ENCODE results near the gene ATG2B. TPM values are rescaled to one million over a fixed set of nuclear protein-coding genes. Genes with fewer than 3 reads are reported as not detected.
"Not testable (repeated sequence)": the region's sequence is repeated elsewhere in the genome, so short reads cannot be mapped to it uniquely, and the experiment has no call there.

ATG2B gene
- polyA plus RNA-seq, 4 donors, result 23.3 to 36.1 (median 30.6) TPM

GRCh38 chr14:96376093-96376492 lies 13.0 kb upstream of the ATG2B start:
- no peak for DNase-seq (ENCODE audit: low read depth in 4 of 4, low spot score in 3 of 4)

GRCh38 chr14:96373538-96373937 lies 10.4 kb upstream of the ATG2B start:
- DNase-seq (ENCODE audit: low read depth in 4 of 4, low spot score in 3 of 4), result no peak

GRCh38 chr14:96370528-96370927 lies 7.4 kb upstream of the ATG2B start:
- DNase-seq (ENCODE audit: low read depth in 4 of 4, low spot score in 3 of 4), result no peak

- no peak for DNase-seq (ENCODE audit: low read depth in 4 of 4, low spot score in 3 of 4)
These were observed 5.4 kb upstream of the ATG2B start for GRCh38 chr14:96368534-96368933.

- no peak for DNase-seq (ENCODE audit: low read depth in 4 of 4, low spot score in 3 of 4)
These were observed 1.8 kb upstream of the ATG2B start for GRCh38 chr14:96364962-96365361.

- peak; percentile 14 to 36 (median 20) for DNase-seq (ENCODE audit: low read depth in 4 of 4, low spot score in 3 of 4)
These were observed 703 bp upstream of the ATG2B start for GRCh38 chr14:96363751-96364336.

GRCh38 chr14:96362071-96362964 lies 823 bp downstream of the ATG2B start:
- DNase-seq (ENCODE audit: low read depth in 4 of 4, low spot score in 3 of 4), result peak; percentile 6 to 22 (median 16)

- DNase-seq (ENCODE audit: low read depth in 4 of 4, low spot score in 3 of 4), result no peak
These were observed 3.2 kb downstream of the ATG2B start for GRCh38 chr14:96359959-96360358.

GRCh38 chr14:96357216-96357615 lies 5.9 kb downstream of the ATG2B start:
- DNase-seq (ENCODE audit: low read depth in 4 of 4, low spot score in 3 of 4), result no peak

- no peak for DNase-seq (ENCODE audit: low read depth in 4 of 4, low spot score in 3 of 4)
These were observed 8.9 kb downstream of the ATG2B start for GRCh38 chr14:96354246-96354645.

GRCh38 chr14:96352708-96353107 lies 10.4 kb downstream of the ATG2B start:
- no peak for DNase-seq (ENCODE audit: low read depth in 4 of 4, low spot score in 3 of 4)

GRCh38 chr14:96351986-96352385 lies 11.2 kb downstream of the ATG2B start:
- no peak for DNase-seq (ENCODE audit: low read depth in 4 of 4, low spot score in 3 of 4)

GRCh38 chr14:96349286-96350075 lies 13.7 kb downstream of the ATG2B start:
- DNase-seq (ENCODE audit: low read depth in 4 of 4, low spot score in 3 of 4), result no peak

- not testable (repeated sequence) for DNase-seq (ENCODE audit: low read depth in 4 of 4, low spot score in 3 of 4)
These were observed 15.2 kb downstream of the ATG2B start for GRCh38 chr14:96347957-96348356.

GRCh38 chr14:96345669-96346068 lies 17.5 kb downstream of the ATG2B start:
- no peak for DNase-seq (ENCODE audit: low read depth in 4 of 4, low spot score in 3 of 4)

GRCh38 chr14:96341323-96341722 lies 21.8 kb downstream of the ATG2B start:
- DNase-seq (ENCODE audit: low read depth in 4 of 4, low spot score in 3 of 4), result no peak

GRCh38 chr14:96338551-96338950 lies 24.6 kb downstream of the ATG2B start:
- DNase-seq (ENCODE audit: low read depth in 4 of 4, low spot score in 3 of 4), result no peak

GRCh38 chr14:96324219-96324618 lies 38.9 kb downstream of the ATG2B start:
- DNase-seq (ENCODE audit: low read depth in 4 of 4, low spot score in 3 of 4), result no peak

- DNase-seq (ENCODE audit: low read depth in 4 of 4, low spot score in 3 of 4), result no peak
These were observed 42.5 kb downstream of the ATG2B start for GRCh38 chr14:96320605-96321004.

GRCh38 chr14:96318836-96319235 lies 44.3 kb downstream of the ATG2B start:
- no peak for DNase-seq (ENCODE audit: low read depth in 4 of 4, low spot score in 3 of 4)

GRCh38 chr14:96316087-96316486 lies 47.1 kb downstream of the ATG2B start:
- no peak for DNase-seq (ENCODE audit: low read depth in 4 of 4, low spot score in 3 of 4)

Measured in left renal pelvis (tissue), 4 donors.